Heart left ventricle (tissue), 16 donors: ENCODE results near the gene MGLL. TPM values are rescaled to one million over a fixed set of nuclear protein-coding genes. Genes with fewer than 3 reads are reported as not detected.

Experiments used
- ATAC-seq, 4 donors: fragments of 200-7000 bp; cut with Tn5 transposase; one replicate each; pipeline ENCODE4 v1.9.1; 2020 to 2022; ENCODE audit warnings: moderate library complexity in 4 of 4, mild to moderate bottlenecking in 3 of 4, moderate number of reproducible peaks in 1 of 4
- DNase-seq, 5 donors: peaks; one replicate each; pipeline ENCODE4 v3.0.0-alpha.2; 2020
- H3K27ac ChIP-seq, 12 donors: fragments of 200-600 bp; sonication (generic) in 4 of 12; one replicate each; pipeline versions ENCODE4 v1.5.0 to v1.8.0; 2016 to 2022; ENCODE audit warnings: mild to moderate bottlenecking in 2 of 12
- H3K27me3 ChIP-seq, 9 donors: fragments of 200-600 bp; sonication (generic) in 2 of 9; one replicate each; pipeline versions ENCODE4 v1.5.1 to v1.8.0; 2016 to 2022; ENCODE audit warnings: mild to moderate bottlenecking in 3 of 9
- H3K36me3 ChIP-seq, 9 donors: fragments of 200-600 bp; sonication (generic) in 2 of 9; one replicate each; pipeline versions ENCODE4 v1.5.0 to v1.8.0; 2018 to 2022; ENCODE audit warnings: mild to moderate bottlenecking in 2 of 9
- H3K4me1 ChIP-seq, 12 donors: fragments of 200-600 bp; sonication (generic) in 4 of 12; one replicate each; pipeline versions ENCODE4 v1.5.0 to v1.8.0; 2016 to 2022; ENCODE audit warnings: mild to moderate bottlenecking in 3 of 12
- H3K4me3 ChIP-seq, 12 donors: fragments of 200-600 bp; sonication (generic) in 4 of 12; one replicate each; pipeline versions ENCODE4 v1.5.0 to v1.8.0; 2017 to 2022; ENCODE audit warnings: mild to moderate bottlenecking in 9 of 12, moderate library complexity in 4 of 12
- H3K9me3 ChIP-seq, 12 donors: fragments of 200-600 bp; sonication (generic) in 4 of 12; one replicate each; pipeline versions ENCODE4 v1.5.0 to v1.8.0; 2016 to 2022; ENCODE audit warnings: mild to moderate bottlenecking in 1 of 12
- POLR2A ChIP-seq, 2 donors: fragments of 450-650 bp; IDR thresholded peaks; one replicate each; pipeline ENCODE4 v1.6.1; 2017; ENCODE audit warnings: antibody characterized with exemption in 2 of 2, mild to moderate bottlenecking in 2 of 2, moderate library complexity in 2 of 2
- WGBS, 4 donors: extraction: QIAGEN DNeasy Blood & Tissue Kit in 2 of 4; methylation state at CpG; one replicate each; pipeline versions ENCODE4 v1.1.5 to v1.1.7; 2013 to 2018; 5-methylcytosine and 5-hydroxymethylcytosine counted together
- intact Hi-C, 10 donors: fragments of 100-400 bp; cut with DNase I; formaldehyde crosslinking; loops; one replicate each; pipeline versions ENCODE4 v1.11.1 to v1.14.2; 2022
- polyA plus RNA-seq, 2 donors: library from polyadenylated mRNA; stranded (reverse); fragments of 200-250 nt; gene quantifications; one replicate each; pipeline ENCODE4 v1.2.3, GENCODE V29; 2013
- total RNA-seq, 9 donors: library from RNA; depleted of rRNA in 2 of 9; stranded (reverse); fragments of >200 nt in 2 of 9; fragmentation: NEBNext Ultra II Directional in 3 of 9; extraction: Animal tissue kit (Norgen Biotek cat#: 25700) in 3 of 9; gene quantifications; one replicate each; pipeline versions ENCODE4 v1.1.0 to v1.2.4, GENCODE V29; 2016 to 2023
- TF ChIP-seq, protein P1 (sequence below), 12 donors: fragments of 200-600 bp; sonication (generic) in 4 of 12; IDR thresholded peaks; one replicate each; pipeline versions ENCODE4 v1.5.0 to v1.8.0; 2018 to 2022; ENCODE audit warnings: antibody characterized with exemption in 12 of 12, mild to moderate bottlenecking in 5 of 12
- donor health status: ischemic (EF 13 %, LVEDD 7.1; RV severe dilation, severe dysfunction).
- donor health status: healthy with polysubstance abuse.
- donor health status: DM: no; HTN: yes; CAD: no.
- donor health status: DM: no; HTN: no; CAD: no.
- donor health status: ischemic (EF 25% LVEDD 6.9; RV normal size, moderate dysfunction).
- donor health status: ischemic (EF 25% LVEDD 5.7; RV mildly dilated, moderate dysfunction).
- donor health status: healthy.
- donor health status: DM: yes; HTN: yes; CAD: no.
- donor health status: ischemic (EF 35%, LVEDD 5.7; RV mildly dilated, moderate dysfunction).
- donor health status: nonischemic (EF 11% LVEDD 7.7; RV severe dilation, severe dysfunction).
- donor health status: DM: yes; HTN: yes; CAD: no.
- donor health status: PGD.
- donor health status: ischemic (EF 29% LVEDD 5.4; RV normal size, mild dysfunction).
- donor health status: nonischemic (EF 23%, LVEDD 6.1; RV moderate dilation, normal function).

The MGLL gene
- total and polyA plus RNA-seq, 11 donors, result 38.5 to 119 (median 78.9) TPM

DNA sequence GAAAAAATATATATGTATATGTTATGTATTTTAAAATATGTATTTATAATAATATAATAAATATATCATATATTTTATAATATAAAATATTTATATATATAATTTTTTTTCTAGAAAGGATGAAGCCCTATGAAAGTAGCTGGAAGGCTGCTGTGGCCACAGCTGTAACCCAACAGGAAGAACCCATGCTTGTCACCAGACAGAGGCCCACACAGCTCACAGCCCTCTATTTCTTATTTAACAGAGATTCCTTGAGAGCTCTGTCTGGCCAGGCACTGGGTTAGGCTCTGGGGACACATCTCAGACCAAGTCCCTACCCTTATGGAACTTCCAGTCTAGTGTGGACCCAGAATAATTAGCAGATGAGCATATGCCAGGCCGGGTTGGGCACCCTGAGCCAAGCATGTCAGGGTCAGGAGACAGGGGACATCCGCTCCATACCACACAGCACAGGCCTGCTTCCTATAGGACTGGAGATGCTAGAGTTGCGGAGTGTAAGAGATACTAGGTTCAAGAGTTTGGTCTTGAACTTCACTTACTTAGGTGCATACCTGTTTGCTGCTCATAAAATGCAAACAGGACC, 20.5 kb downstream of the MGLL start:
- no peak overlapping the region for H3K4me3 ChIP-seq
- TF ChIP-seq, protein P1, sequence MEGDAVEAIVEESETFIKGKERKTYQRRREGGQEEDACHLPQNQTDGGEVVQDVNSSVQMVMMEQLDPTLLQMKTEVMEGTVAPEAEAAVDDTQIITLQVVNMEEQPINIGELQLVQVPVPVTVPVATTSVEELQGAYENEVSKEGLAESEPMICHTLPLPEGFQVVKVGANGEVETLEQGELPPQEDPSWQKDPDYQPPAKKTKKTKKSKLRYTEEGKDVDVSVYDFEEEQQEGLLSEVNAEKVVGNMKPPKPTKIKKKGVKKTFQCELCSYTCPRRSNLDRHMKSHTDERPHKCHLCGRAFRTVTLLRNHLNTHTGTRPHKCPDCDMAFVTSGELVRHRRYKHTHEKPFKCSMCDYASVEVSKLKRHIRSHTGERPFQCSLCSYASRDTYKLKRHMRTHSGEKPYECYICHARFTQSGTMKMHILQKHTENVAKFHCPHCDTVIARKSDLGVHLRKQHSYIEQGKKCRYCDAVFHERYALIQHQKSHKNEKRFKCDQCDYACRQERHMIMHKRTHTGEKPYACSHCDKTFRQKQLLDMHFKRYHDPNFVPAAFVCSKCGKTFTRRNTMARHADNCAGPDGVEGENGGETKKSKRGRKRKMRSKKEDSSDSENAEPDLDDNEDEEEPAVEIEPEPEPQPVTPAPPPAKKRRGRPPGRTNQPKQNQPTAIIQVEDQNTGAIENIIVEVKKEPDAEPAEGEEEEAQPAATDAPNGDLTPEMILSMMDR (IDR thresholded peaks at IDR 0.05), result no peak
- no peak for TF ChIP-seq POLR2A (IDR thresholded peaks at IDR 0.05)
- no peaks in the 10 kb centered on the region for H3K27me3 ChIP-seq
- H3K36me3 ChIP-seq, result peaks cover 0 to 80% (median 17%) of the 10 kb centered on the region in 9 donors
- H3K4me1 ChIP-seq, result peaks cover 0 to 57% (median 28%) of the 10 kb centered on the region in 12 donors
- WGBS, 4 donors, result 94 to 97% (median 95%) methylated on average over 3 of the region's 3 CpGs
- no peak overlapping the region for H3K27ac ChIP-seq
- intact Hi-C loops, result no loop called here
- no peaks in the 10 kb centered on the region for H3K9me3 ChIP-seq
- DNase-seq (no peak), ATAC-seq (no peak)

DNA sequence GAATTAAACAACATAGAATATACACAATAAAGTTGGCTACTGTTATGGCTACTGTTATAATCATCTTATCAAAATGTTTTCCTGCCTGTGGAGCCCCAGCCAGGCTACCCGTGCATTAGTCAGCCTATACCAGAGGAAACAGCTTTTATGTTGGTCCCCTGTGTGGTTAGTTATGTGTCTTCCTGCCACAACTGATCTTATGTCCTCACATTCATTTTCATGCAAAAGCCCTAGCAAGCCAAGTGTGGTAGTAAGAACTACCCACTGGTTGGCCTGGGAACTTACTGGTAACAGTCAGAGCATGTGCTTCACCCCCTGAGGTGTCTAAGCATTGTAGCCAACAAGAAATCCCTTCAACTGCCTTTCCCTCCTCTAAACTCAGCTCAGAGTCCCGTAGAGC, 21.8 kb downstream of the MGLL start:
- peaks cover 0 to 79% (median 17%) of the 10 kb centered on the region in 9 donors for H3K36me3 ChIP-seq

DNA sequence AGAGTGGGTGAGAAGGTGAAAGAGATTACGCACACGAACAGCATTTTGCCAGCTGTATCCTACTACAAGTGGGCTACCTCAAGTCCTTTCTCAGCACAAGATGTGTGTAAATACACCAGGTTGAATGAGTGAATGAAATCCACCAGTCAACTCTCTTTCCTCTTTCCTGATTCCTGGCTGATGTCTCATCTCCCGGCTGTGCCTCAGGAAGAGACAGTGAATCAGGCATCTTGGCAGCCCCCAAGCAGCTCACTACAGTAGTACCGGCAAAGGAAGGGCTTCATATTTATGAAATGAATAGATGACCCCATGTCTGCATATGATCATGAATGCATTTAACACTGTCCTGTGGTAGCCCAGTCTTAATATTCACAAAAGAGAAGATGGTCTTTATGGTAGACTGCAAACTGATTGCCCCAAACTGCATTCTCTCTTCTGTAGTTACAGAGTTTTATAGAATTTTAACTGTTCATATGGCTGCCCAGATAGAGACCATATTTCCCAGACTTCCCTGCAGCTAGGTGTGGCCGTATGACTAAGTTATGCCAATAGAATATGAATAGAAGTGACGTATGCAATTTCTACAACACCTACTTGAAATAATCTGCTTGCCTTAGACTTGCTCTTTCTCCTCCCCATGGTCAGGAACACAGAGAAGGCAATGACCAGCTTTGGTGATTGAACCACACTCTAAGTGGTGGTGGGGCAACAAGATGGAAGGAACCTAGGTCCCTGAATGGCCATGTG, 22.7 kb downstream of the MGLL start:
- peaks cover 0 to 56% (median 25%) of the 10 kb centered on the region in 12 donors for H3K4me1 ChIP-seq
- H3K4me3 ChIP-seq, result no peak overlapping the region
- DNase-seq, result no peak
- ATAC-seq, result peak in 1 of 4 donors; percentile 78
- no peaks in the 10 kb centered on the region for H3K9me3 ChIP-seq
- no peak for TF ChIP-seq POLR2A (IDR thresholded peaks at IDR 0.05)
- TF ChIP-seq, protein P1 (IDR thresholded peaks at IDR 0.05), result no peak
- peak overlapping the region in 3 of 12 donors; percentile 38 to 62 (median 42) for H3K27ac ChIP-seq
- intact Hi-C loops, result no loop called here
- H3K27me3 ChIP-seq, result no peaks in the 10 kb centered on the region
- peaks cover 0 to 79% (median 17%) of the 10 kb centered on the region in 9 donors for H3K36me3 ChIP-seq
- WGBS, 4 donors, result 65 to 71% (median 71%) methylated on average over 5 to 6 of the region's 6 CpGs

More for the DNA sequence above, 21.8 kb downstream of the MGLL start:
- ATAC-seq, result no peak
- H3K4me1 ChIP-seq, result peaks cover 0 to 63% (median 28%) of the 10 kb centered on the region in 12 donors
- DNase-seq, result no peak
- TF ChIP-seq POLR2A (IDR thresholded peaks at IDR 0.05), result no peak
- TF ChIP-seq, protein P1 (IDR thresholded peaks at IDR 0.05), result no peak
- intact Hi-C loops, result no loop called here
- no peaks in the 10 kb centered on the region for H3K9me3 ChIP-seq
- 63 to 68% (median 66%) methylated on average over 2 of the region's 2 CpGs for WGBS, 4 donors
- no peak overlapping the region for H3K4me3 ChIP-seq
- H3K27ac ChIP-seq, result peak overlapping the region in 2 of 12 donors; percentile 42 to 62
- H3K27me3 ChIP-seq, result no peaks in the 10 kb centered on the region

GRCh38 chr3:127798716-127799115, 23.6 kb downstream of the MGLL start:
- H3K27me3 ChIP-seq, result no peaks in the 10 kb centered on the region
- DNase-seq (no peak), ATAC-seq (no peak)
- no peak for TF ChIP-seq POLR2A (IDR thresholded peaks at IDR 0.05)
- TF ChIP-seq, protein P1 (IDR thresholded peaks at IDR 0.05), result no peak
- H3K4me3 ChIP-seq, result no peak overlapping the region
- WGBS, 4 donors, result 59 to 77% (median 67%) methylated on average over 4 of the region's 4 CpGs
- intact Hi-C loops, result no loop called here
- peaks cover 0 to 81% (median 17%) of the 10 kb centered on the region in 9 donors for H3K36me3 ChIP-seq
- peak overlapping the region in 2 of 12 donors; percentile 38 to 62 for H3K27ac ChIP-seq
- no peaks in the 10 kb centered on the region for H3K9me3 ChIP-seq
- H3K4me1 ChIP-seq, result peaks cover 0 to 55% (median 22%) of the 10 kb centered on the region in 12 donors
